Right ventricle myocardium inferior (tissue), 1 donor: ENCODE data around the gene DBX2. TPM values are rescaled to one million over a fixed set of nuclear protein-coding genes. Genes with fewer than 3 reads are reported as not detected.
A peak's percentile ranks its signal among the peaks of the same experiment; 100 is the strongest.
"Not testable (repeated sequence)": the region's sequence is repeated elsewhere in the genome, so short reads cannot be mapped to it uniquely, and the experiment has no call there.

Source experiments
- ATAC-seq: fragments of 200-7000 bp; cut with Tn5 transposase; one replicate; pipeline ENCODE4 v1.9.1; 2020; ENCODE audit warnings: mild to moderate bottlenecking, moderate library complexity
- DNase-seq: peaks from one replicate; pipeline ENCODE4 v3.0.0; 2021; ENCODE audit errors: missing footprints
- intact Hi-C: fragments of 100-400 bp; cut with DNase I; formaldehyde crosslinking; loops from one replicate; pipeline ENCODE4 v1.11.0; 2022
- total RNA-seq: library from RNA; stranded (reverse); fragmentation: NEBNext Ultra II Directional; extraction: Animal tissue kit (Norgen Biotek cat#: 25700); gene quantifications from one replicate; pipeline ENCODE4 v1.2.1, GENCODE V29; 2021
- donor health status: DM: no; HTN: yes; CAD: no; lungs with severe emphysema.

DBX2 gene
- total RNA-seq, 1 donor from 2014 or later = 0.24 TPM

DNA sequence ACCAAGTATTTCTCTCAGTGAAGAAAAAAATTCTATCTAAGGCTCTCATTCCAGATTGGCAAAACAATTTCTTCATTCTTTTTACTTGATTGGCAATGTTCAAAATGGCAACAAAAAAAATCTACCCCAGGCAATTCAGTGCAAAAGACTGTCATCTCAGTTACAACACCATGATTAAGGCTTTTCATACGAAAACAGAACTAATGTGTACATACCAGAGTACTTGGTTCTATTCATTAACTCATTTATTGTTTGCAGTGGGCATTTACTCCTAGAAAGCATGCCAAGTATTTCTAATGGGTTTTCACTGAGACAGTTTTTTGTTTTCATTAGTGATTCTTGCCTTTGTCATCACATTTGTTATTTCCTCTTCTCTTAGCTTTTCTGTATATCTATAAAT, 33.0 kb downstream of the DBX2 start:
- intact Hi-C loops = no loop called here
- DNase-seq = no peak
- no peak for ATAC-seq

DNA sequence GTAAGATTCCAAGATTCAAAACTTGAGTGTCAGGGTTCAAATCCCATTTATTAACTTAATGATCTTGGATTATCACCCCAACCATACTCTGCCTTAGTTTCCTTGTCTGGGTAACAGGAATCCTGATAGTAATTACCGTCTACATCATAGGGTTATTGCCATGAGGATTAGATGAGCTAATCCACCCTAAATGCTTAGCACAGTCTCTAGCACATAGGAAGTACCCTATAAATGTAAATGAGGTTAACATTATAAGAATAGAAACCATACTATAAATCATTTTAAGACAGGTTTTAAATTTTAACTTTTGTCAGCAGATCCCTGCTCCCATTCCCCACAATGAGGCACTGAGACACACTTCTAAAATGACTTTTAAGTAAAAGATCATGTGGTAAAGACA, 36.5 kb downstream of the DBX2 start:
- intact Hi-C loops = no loop called here
- DNase-seq = no peak
- ATAC-seq = no peak

DNA sequence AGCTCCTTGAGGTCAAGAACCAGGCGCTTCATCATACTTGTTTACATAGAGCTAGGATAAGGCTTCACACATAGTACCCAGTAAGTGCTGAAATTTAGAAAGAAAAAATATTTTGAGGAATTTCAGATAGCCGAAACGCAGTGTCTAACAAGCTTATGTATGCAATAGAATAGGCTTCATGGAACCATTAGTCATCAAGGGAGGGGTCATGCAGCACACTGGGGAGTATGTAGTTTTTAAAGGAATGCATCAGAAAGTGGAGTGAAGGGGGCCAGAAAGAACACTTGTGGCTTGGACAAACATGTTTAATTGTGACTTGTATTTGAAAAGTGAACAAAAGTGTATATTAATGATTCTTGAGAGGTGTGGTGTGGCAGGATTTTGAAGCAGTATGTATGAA, 38.1 kb downstream of the DBX2 start:
- ATAC-seq (no peak), DNase-seq (no peak)
- intact Hi-C loops = no loop called here

DNA sequence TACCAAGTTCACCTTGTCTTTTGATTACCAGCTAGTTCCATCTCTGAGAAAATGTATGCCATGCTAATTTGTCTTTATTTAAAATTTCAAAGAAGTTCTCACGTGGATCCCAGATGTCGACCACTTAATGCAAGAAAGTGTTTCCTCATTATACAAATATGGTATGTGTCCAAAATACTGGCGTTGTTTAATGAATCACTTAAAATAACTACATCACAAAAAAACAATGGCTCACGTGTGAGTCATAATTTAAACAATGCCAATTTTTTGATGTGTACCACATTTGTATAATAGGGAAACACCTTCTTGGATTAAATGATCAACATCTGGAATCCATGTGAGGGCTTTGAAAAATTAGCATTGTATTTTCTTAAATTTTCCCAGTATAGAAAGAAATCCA, 40.8 kb downstream of the DBX2 start:
- intact Hi-C loops = no loop called here

DNA sequence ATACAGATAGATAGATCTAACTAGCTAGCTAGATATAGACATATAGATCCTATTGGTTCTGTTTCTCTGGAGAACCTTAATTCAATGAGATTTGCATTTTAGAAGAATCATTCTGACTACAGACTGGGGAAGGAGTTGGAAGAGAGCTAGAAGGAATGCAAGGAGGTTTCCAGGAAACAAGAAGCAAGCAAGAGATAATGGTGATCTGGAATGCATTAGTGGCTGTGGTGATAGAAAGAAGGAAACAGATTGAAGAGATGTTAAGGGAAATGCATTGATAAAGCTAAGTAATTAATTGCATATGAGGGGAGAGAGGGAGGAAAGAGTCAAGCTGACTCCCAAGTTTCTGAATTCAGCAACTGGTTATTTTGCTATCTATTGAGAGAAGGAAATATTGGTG, 42.7 kb downstream of the DBX2 start:
- ATAC-seq (no peak), DNase-seq (no peak)
- intact Hi-C loops = no loop called here

More for the DNA sequence above, 40.8 kb downstream of the DBX2 start:
- DNase-seq (no peak), ATAC-seq (no peak)

DNA sequence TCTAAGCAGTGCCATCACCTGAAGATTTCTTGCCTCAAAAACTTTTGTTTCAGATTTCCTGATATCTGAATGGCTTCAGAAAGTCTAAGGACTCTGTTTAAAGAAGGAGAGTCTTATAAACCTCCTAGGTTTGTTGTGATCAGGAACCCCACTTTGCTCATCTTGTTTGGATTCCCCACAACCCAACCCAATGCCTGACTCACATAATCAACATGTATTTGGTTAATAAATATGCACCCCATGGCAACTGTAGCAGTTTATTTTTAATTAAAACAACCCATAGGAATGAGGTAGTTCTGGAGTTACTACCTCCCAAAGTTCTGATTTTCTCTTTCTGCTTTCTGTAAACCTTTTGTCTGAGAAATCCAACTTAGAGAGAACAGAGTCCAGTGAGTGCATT, 51.5 kb downstream of the DBX2 start:
- ATAC-seq (no peak), DNase-seq (no peak)

DNA sequence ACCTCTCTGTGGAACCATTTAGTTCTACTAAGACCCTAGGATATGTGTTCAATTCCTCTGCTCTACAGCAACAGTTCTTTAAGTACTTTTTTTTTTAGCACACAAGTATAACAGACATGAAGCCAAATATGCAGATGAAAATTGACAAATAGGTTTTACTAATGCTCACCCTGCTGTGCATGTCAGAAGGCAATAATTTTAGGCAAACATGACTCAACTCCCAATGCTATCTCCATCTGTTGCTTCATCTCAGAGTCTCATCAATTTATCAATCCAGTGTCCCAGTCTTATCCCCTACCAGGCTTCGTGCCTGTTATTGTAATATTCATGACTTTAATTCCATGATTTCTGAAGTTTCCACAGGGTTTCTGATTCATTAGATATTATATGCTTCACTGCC, 57.7 kb downstream of the DBX2 start:
- DNase-seq = no peak
- ATAC-seq = no peak
- intact Hi-C loops = no loop called here

More for the DNA sequence above, 51.5 kb downstream of the DBX2 start:
- intact Hi-C loops = no loop called here

DNA sequence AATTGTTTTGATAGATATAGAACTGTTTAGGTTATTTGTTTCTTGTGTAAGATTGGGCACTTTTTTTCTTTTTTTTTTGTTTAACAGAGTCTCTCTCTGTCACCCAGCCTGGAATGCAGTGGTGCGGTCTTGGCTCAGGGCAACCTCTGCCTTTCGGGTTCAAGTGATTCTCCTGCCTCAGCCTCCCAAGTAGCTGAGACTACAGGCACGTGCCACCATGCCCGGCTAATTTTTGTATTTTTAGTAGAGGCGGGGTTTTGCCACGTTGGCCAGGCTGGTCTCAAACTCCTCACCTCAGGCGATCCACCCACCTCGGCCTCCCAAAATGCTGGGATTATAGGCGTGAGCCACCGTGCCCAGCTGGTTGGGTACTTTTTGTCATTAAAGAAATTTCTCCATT, 66.0 kb downstream of the DBX2 start:
- intact Hi-C loops, DNase-seq, ATAC-seq: not testable (repeated sequence)

DNA sequence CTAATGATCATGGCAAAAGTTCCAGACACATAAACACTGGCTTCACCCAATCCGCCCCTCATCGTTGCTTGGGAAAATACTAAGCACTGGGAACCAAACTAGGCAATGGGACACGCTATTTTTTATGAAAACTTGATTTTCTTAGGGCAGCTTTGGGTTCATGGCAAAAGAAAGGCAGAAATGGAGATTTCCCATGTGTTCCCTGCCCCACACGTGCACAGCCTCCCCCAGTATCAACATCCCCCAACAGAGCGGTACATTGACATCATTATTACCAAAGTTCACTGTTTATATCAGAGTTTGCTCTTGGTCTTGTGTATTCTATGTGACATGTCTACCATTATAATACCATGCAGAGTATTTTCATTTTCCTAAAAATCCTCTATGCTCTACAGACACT, 71.0 kb downstream of the DBX2 start:
- intact Hi-C loops = loop anchor here (10.0 kb wide), 1 partner anchor 145 kb away; no protein-coding TSS in a partner anchor
- no peak for DNase-seq
- ATAC-seq = no peak

DNA sequence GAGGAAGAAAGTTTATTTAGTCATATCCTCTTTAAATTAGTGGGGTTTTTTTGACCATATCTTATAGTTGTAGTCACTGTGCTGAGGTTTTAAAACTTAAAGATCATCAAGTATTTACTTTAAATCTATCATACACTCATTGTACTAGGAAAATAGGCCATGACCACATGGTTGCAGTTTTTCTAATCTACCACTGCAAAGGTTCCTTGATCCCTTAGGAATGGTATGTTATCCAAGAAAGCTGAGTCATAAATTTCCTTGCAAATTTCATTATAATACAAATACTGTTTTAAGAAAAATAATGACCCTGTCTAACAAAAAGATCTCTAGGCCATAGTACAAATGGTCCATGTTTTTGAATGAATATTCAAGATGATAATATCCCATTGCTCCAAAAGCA, 74.7 kb downstream of the DBX2 start:
- intact Hi-C loops = loop anchor here (10.0 kb wide), 1 partner anchor 149 kb away; no protein-coding TSS in a partner anchor
- ATAC-seq = peak; percentile 28
- DNase-seq = no peak

DNA sequence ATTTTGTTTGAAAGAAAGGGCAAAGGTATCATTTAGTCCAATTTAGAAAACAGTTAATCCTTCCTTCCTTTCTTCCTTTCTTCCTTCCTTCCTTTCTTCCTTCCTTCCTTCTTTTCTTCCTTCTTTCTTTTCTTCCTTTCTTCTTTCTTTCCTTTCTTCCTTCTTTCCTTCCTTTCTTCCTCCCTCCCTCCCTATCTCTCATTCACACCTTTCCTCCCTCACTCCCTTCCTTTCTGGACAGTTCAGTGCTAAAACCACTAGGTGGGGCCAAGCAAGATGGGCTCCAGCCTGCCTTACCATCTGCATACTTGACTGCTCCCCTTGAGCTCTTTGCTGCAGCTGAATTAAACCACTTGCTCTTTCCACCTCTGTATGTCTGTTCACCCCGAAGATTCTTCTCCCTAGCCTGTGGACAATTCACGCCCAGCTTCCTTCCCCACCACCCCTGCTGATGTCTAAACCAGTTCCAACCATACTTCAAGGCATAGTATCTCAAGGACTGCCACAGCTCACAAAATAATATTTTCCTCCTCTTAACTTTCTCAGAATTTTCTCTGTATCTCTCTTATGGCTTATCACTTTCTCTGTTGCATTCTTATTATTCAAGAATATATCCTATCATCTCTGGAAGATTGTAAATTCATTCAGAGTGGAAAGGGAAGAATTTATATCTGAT, 78.0 kb downstream of the DBX2 start:
- intact Hi-C loops = loop anchor here (10.0 kb wide), 1 partner anchor 152 kb away; no protein-coding TSS in a partner anchor
- DNase-seq = no peak

DNA sequence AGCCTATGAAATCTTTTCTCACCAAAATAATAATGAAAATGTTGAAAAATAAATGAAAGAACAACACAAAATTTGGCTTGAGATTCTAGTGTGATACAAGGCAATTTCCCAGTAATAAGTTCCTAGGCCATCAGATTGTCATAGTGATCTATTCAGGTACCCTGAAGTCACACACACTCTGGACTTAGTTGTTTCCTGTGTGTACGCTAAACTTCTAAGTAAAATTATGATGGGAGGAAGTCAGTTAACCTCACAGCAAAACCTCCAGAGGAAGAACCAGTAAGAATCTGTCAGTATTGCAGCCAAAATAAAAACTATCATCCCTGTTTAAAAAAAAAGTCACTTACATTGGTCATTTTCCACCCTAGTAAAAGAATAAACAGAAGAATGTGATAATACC, 81.9 kb downstream of the DBX2 start:
- intact Hi-C loops = no loop called here
- DNase-seq = no peak
- no peak for ATAC-seq

More for the DNA sequence above, 78.0 kb downstream of the DBX2 start:
- ATAC-seq = no peak

Other genes starting within 250 kb of the DBX2 start
- not detected for gene NELL2, start 174.8 kb downstream of the DBX2 start, total RNA-seq
- 49.0 TPM for gene ANO6, start 165.0 kb upstream of the DBX2 start, total RNA-seq